Gastrocnemius medialis (tissue), 4 donors: ENCODE results near the gene HOOK2. TPM values are rescaled to one million over a fixed set of nuclear protein-coding genes. Genes with fewer than 3 reads are reported as not detected.

Experiments used
- ATAC-seq, 2 donors: fragments of 150-250 bp; one replicate each; pipeline ENCODE4 v1.9.1; 2016
- DNase-seq, 2 donors: peaks; one replicate each; pipeline ENCODE4 v3.0.0-alpha.2; 2019
- H3K27ac ChIP-seq, 4 donors: fragments of 200-600 bp; sonication (generic); 1 replicate in 1 of 4; 2 replicates in 3 of 4; pipeline ENCODE4 v1.5.1; 2016 to 2018; ENCODE audit warnings: mild to moderate bottlenecking in 2 of 4, moderate library complexity in 1 of 4
- H3K27me3 ChIP-seq, 3 donors: fragments of 200-600 bp; sonication (generic) in 2 of 3; 1 replicate in 1 of 3; 2 replicates in 2 of 3; pipeline versions ENCODE4 v1.5.1 to v1.6.0; 2016 to 2019; ENCODE audit warnings: mild to moderate bottlenecking in 1 of 3, moderate library complexity in 1 of 3
- H3K36me3 ChIP-seq, 2 donors: fragments of 200-600 bp; sonication (generic) in 1 of 2; one replicate each; pipeline ENCODE4 v1.5.1; 2017 to 2018
- H3K4me1 ChIP-seq, 2 donors: fragments of 200-600 bp; sonication (generic) in 1 of 2; one replicate each; pipeline ENCODE4 v1.5.1; 2016 to 2017; ENCODE audit warnings: mild to moderate bottlenecking in 2 of 2
- H3K4me3 ChIP-seq, 4 donors: fragments of 200-600 bp; sonication (generic) in 3 of 4; 1 replicate in 1 of 4; 2 replicates in 3 of 4; pipeline ENCODE4 v1.5.1; 2016 to 2019; ENCODE audit warnings: mild to moderate bottlenecking in 2 of 4
- H3K9me3 ChIP-seq, 3 donors: fragments of 200-600 bp; sonication (generic) in 2 of 3; 1 replicate in 1 of 3; 2 replicates in 2 of 3; pipeline ENCODE4 v1.5.1; 2016 to 2019
- CTCF ChIP-seq, 5 experiments: fragments of 450-650 bp in 3 of 5; fragments of 200-600 bp in 2 of 5; sonication (generic) in 2 of 5; IDR thresholded peaks in 4 of 5; conservative IDR thresholded peaks in 1 of 5; 1 replicate in 4 of 5; 2 replicates in 1 of 5; pipeline ENCODE4 v1.5.1; 2016 to 2019; ENCODE audit warnings: antibody characterized with exemption in 5 of 5, mild to moderate bottlenecking in 3 of 5, moderate library complexity in 3 of 5
- POLR2A ChIP-seq, 2 donors: fragments of 450-650 bp; IDR thresholded peaks; one replicate each; pipeline ENCODE4 v1.6.1; 2017; ENCODE audit warnings: antibody characterized with exemption in 2 of 2, mild to moderate bottlenecking in 2 of 2, moderate library complexity in 2 of 2
- in situ Hi-C, 4 donors: fragments of 200-750 bp; cut with MboI; loops; one replicate each; pipeline versions ENCODE4 v1.15.0 to v1.8.0; 2017; ENCODE audit warnings: low sequenced_read_pairs in 4 of 4
- intact Hi-C: fragments of 100-400 bp; cut with DNase I; formaldehyde crosslinking; loops from one replicate; pipeline ENCODE4 v1.15.1; 2023; ENCODE audit warnings: low total_unique reads
- total RNA-seq, 4 donors: library from RNA; depleted of rRNA; stranded (reverse); fragments of >200 nt; gene quantifications; one replicate each; pipeline versions ENCODE4 v1.1.0 to v1.2.3, GENCODE V29; 2016

Gene HOOK2
- total RNA-seq, 4 donors from 2014 or later: 12.3 to 23.4 (median 17.6) TPM

- peaks cover 0 to 22% of the 10 kb centered on the region in 2 donors for H3K36me3 ChIP-seq
- peaks cover 16 to 24% of the 10 kb centered on the region in 2 donors for H3K4me1 ChIP-seq
- intact Hi-C loops (loop anchor here (1.0 kb wide), 2 partner anchors 18 to 30 kb away; no protein-coding TSS in a partner anchor), in situ Hi-C loops (loop anchor here in 2 of 4 donors (5.0 kb wide), 1 partner anchor 34 kb away; no protein-coding TSS in a partner anchor)
- H3K9me3 ChIP-seq: no peaks in the 10 kb centered on the region
- peak; percentile 93 to 98 (median 97) for TF ChIP-seq CTCF (IDR thresholded peaks at IDR 0.05 in 4 of 5, conservative IDR thresholded peaks at IDR 0.05 in 1 of 5)
- TF ChIP-seq POLR2A (IDR thresholded peaks at IDR 0.05): no peak
- ATAC-seq (peak in 1 of 2 donors; percentile 9), DNase-seq (peak in 1 of 2 donors; percentile 66)
- H3K27me3 ChIP-seq: no peaks in the 10 kb centered on the region
- H3K27ac ChIP-seq: peak overlapping the region; percentile 20 to 47 (median 38)
- no peak overlapping the region for H3K4me3 ChIP-seq
Measured at GRCh38 chr19:12796146-12797071, 21.1 kb upstream of the HOOK2 start.

GRCh38 chr19:12794971-12795381 is 19.6 kb upstream of the HOOK2 start:
- no peak overlapping the region for H3K4me3 ChIP-seq
- peaks cover 14 to 17% of the 10 kb centered on the region in 2 donors for H3K4me1 ChIP-seq
- in situ Hi-C loops: loop anchor here in 2 of 4 donors (5.0 kb wide), 1 partner anchor 33 kb away; no protein-coding TSS in a partner anchor
- H3K27me3 ChIP-seq: no peaks in the 10 kb centered on the region
- H3K27ac ChIP-seq: peak overlapping the region; percentile 99 to 100 (median 100)
- ATAC-seq: no peak
- H3K36me3 ChIP-seq: peaks cover 0 to 14% of the 10 kb centered on the region in 2 donors
- DNase-seq: no peak
- no peaks in the 10 kb centered on the region for H3K9me3 ChIP-seq
- no peak for TF ChIP-seq CTCF (IDR thresholded peaks at IDR 0.05 in 4 of 5, conservative IDR thresholded peaks at IDR 0.05 in 1 of 5)
- no peak for TF ChIP-seq POLR2A (IDR thresholded peaks at IDR 0.05)
- intact Hi-C loops: loop anchor here (5.0 kb wide), 4 partner anchors 73 to 1052 kb away; partner anchors contain the start of genes FARSA, IER2, STX10 and TNPO2

GRCh38 chr19:12794196-12794941 is 19.0 kb upstream of the HOOK2 start:
- intact Hi-C loops (loop anchor here (5.0 kb wide), 4 partner anchors 72 to 1053 kb away; partner anchors contain the start of genes FARSA, IER2, STX10 and TNPO2), in situ Hi-C loops (no loop called here)
- Histone ChIP-seq H3K36me3 (peaks cover 0 to 8% of the 10 kb centered on the region in 2 donors), H3K4me3 (peak overlapping the region; percentile 91 to 98 (median 94)), H3K9me3 (no peaks in the 10 kb centered on the region), H3K4me1 (peaks cover 16 to 18% of the 10 kb centered on the region in 2 donors), H3K27ac (peak overlapping the region; percentile 99 to 100 (median 100)), H3K27me3 (no peaks in the 10 kb centered on the region)
- no peak for TF ChIP-seq POLR2A (IDR thresholded peaks at IDR 0.05)
- TF ChIP-seq CTCF (IDR thresholded peaks at IDR 0.05 in 4 of 5, conservative IDR thresholded peaks at IDR 0.05 in 1 of 5): no peak
- no peak for ATAC-seq
- no peak for DNase-seq
